ENCODE data around the gene MAST4. TPM values are rescaled to one million over a fixed set of nuclear protein-coding genes. Genes with fewer than 3 reads are reported as not detected.

MAST4 gene
- total RNA-seq, 4 donors from 2014 or later = 8.2 to 203 (median 35.5) TPM

- Histone ChIP-seq H3K4me1 (peaks cover 0 to under 1% of the 10 kb centered on the region in 2 donors), H3K9me3 (no peaks in the 10 kb centered on the region), H3K4me3 (no peak overlapping the region), H3K27ac (no peak overlapping the region), H3K27me3 (no peaks in the 10 kb centered on the region), H3K36me3 (no peaks in the 10 kb centered on the region)
- DNase-seq = no peak
- intact Hi-C loops (cut with DNase I; ENCODE audit: low total_unique reads) = no loop called here
- TF ChIP-seq CTCF (IDR thresholded peaks at IDR 0.05) (no peak), POLR2A (IDR thresholded peaks at IDR 0.05) (no peak)
Measured at GRCh38 chr5:66876266-66876807, 280.1 kb downstream of the MAST4 start.

- no peak for TF ChIP-seq POLR2A (IDR thresholded peaks at IDR 0.05)
- no peak for TF ChIP-seq CTCF (IDR thresholded peaks at IDR 0.05)
- H3K36me3 ChIP-seq = no peaks in the 10 kb centered on the region
- H3K9me3 ChIP-seq = no peaks in the 10 kb centered on the region
- H3K27me3 ChIP-seq = no peaks in the 10 kb centered on the region
- intact Hi-C loops (cut with DNase I; ENCODE audit: low total_unique reads) = no loop called here
- H3K4me1 ChIP-seq = peaks cover 0 to 5% of the 10 kb centered on the region in 2 donors
- no peak for DNase-seq
- no peak overlapping the region for H3K27ac ChIP-seq
- H3K4me3 ChIP-seq = no peak overlapping the region
Measured at GRCh38 chr5:66877843-66878242, 281.6 kb downstream of the MAST4 start.

DNA sequence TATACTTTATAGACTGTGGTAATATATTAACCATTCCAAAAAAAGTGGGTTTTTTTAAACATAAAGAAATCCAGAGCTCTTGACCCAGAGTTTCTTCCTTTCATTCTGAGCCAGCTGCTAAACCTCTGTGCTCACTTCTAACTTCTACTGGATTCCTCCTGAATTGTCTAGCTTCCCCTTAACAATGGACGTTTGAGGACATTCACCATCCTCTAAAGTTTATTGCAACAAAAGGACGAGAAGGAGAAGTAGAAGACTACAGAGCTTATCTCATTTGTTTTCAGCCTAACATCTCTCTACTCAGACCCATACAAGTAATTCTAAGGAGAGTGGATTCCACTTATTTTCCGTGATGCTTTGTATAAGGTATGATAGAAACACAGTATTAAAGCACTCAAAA lies 284.2 kb downstream of the MAST4 start:
- DNase-seq = no peak
- no peaks in the 10 kb centered on the region for H3K27me3 ChIP-seq
- intact Hi-C loops (cut with DNase I; ENCODE audit: low total_unique reads) = no loop called here
- no peak for TF ChIP-seq CTCF (IDR thresholded peaks at IDR 0.05)
- no peak for TF ChIP-seq POLR2A (IDR thresholded peaks at IDR 0.05)
- no peak overlapping the region for H3K4me3 ChIP-seq
- peaks cover 0 to 5% of the 10 kb centered on the region in 2 donors for H3K4me1 ChIP-seq
- H3K36me3 ChIP-seq = no peaks in the 10 kb centered on the region
- no peaks in the 10 kb centered on the region for H3K9me3 ChIP-seq
- H3K27ac ChIP-seq = no peak overlapping the region

GRCh38 chr5:66881480-66882161 lies 285.4 kb downstream of the MAST4 start:
- H3K4me1 ChIP-seq = peaks cover 0 to 5% of the 10 kb centered on the region in 2 donors
- peak overlapping the region; percentile 70 to 71 for H3K27ac ChIP-seq
- H3K4me3 ChIP-seq = no peak overlapping the region
- intact Hi-C loops (cut with DNase I; ENCODE audit: low total_unique reads) = no loop called here
- no peaks in the 10 kb centered on the region for H3K36me3 ChIP-seq
- no peaks in the 10 kb centered on the region for H3K27me3 ChIP-seq
- no peaks in the 10 kb centered on the region for H3K9me3 ChIP-seq
- TF ChIP-seq CTCF (IDR thresholded peaks at IDR 0.05) (no peak), POLR2A (IDR thresholded peaks at IDR 0.05) (no peak)
- DNase-seq = peak; percentile 20 to 39

GRCh38 chr5:66882606-66883227 lies 286.5 kb downstream of the MAST4 start:
- DNase-seq = peak in 1 of 2 donors; percentile 40
- no peaks in the 10 kb centered on the region for H3K36me3 ChIP-seq
- H3K27ac ChIP-seq = peak overlapping the region in 1 of 2 donors; percentile 71
- H3K4me3 ChIP-seq = no peak overlapping the region
- no peak for TF ChIP-seq POLR2A (IDR thresholded peaks at IDR 0.05)
- no peak for TF ChIP-seq CTCF (IDR thresholded peaks at IDR 0.05)
- no peaks in the 10 kb centered on the region for H3K9me3 ChIP-seq
- peaks cover 0 to 5% of the 10 kb centered on the region in 2 donors for H3K4me1 ChIP-seq
- H3K27me3 ChIP-seq = no peaks in the 10 kb centered on the region
- intact Hi-C loops (cut with DNase I; ENCODE audit: low total_unique reads) = no loop called here

All from uterus (tissue), 4 donors.